GM12873 (cell line): Measurements from ENCODE around the gene KLK12.

ENCODE experiments used
- TF ChIP-seq, protein P1 (sequence below): IDR thresholded peaks from 2 replicates; pipeline ENCODE4 v1.5.1; 2012; ENCODE audit warnings: low read depth, mild to moderate bottlenecking, moderate library complexity, low read length, control low read depth; ENCODE audit not compliant: insufficient read depth; ENCODE audit errors: missing control alignments

The KLK12 gene

GRCh38 chr19:51016798-51017683 lies 17.8 kb downstream of the KLK12 start:
- TF ChIP-seq, protein P1, sequence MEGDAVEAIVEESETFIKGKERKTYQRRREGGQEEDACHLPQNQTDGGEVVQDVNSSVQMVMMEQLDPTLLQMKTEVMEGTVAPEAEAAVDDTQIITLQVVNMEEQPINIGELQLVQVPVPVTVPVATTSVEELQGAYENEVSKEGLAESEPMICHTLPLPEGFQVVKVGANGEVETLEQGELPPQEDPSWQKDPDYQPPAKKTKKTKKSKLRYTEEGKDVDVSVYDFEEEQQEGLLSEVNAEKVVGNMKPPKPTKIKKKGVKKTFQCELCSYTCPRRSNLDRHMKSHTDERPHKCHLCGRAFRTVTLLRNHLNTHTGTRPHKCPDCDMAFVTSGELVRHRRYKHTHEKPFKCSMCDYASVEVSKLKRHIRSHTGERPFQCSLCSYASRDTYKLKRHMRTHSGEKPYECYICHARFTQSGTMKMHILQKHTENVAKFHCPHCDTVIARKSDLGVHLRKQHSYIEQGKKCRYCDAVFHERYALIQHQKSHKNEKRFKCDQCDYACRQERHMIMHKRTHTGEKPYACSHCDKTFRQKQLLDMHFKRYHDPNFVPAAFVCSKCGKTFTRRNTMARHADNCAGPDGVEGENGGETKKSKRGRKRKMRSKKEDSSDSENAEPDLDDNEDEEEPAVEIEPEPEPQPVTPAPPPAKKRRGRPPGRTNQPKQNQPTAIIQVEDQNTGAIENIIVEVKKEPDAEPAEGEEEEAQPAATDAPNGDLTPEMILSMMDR: peak; percentile 83

DNA sequence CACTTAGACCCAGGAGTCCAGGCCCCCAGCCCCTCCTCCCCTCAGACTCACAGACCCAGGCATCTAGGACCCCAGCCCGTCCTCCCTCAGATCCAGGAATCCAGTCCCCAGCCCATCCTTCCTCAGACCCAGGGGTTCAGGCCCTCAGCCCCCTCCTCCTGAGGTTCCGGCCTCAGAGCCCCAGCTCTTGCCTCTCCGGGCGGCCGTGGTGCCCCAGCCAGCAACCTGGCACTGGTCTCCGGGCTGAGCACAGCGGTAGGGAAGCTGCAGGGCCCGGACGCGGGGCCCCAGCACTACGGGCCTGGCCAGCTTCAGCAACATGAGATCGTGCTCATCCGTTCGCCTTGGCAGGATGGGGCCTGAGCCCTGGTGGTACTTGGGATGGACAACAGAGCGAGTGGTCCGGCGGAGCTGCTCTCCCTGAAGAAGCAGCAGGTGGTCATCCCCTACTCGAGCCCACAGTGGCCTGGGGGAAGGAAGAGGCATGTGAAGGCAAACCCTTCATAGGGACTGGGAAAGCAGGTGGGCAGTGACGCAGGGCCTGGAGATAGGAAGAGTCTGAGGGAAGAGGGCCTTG lies 19.0 kb downstream of the KLK12 start:
- TF ChIP-seq, protein P1: no peak

DNA sequence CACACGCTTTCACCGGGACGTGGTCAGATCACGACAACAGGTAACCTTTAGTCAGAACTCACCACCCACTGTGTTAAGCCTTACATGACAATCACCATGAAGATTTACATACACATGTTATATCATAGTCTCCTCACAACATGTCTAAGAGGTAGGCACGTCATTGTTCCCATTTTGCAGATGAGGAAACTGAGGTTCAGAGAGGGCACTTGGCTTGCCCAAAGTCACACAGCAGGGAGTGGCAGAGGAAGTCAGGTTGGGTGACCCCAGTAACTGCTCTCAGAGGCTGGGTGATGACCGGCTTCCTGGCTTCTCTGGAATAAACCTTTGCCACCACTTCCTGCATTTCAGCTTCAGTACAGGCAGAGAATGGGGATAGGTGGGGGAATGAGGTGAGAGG lies 20.6 kb downstream of the KLK12 start:
- TF ChIP-seq, protein P1: no peak

GRCh38 chr19:51012661-51013190 lies 22.1 kb downstream of the KLK12 start:
- TF ChIP-seq, protein P1: no peak

GRCh38 chr19:51010066-51010795 lies 24.6 kb downstream of the KLK12 start:
- TF ChIP-seq, protein P1: no peak

GRCh38 chr19:51009061-51009891 lies 25.5 kb downstream of the KLK12 start:
- TF ChIP-seq, protein P1: no peak
